HG02798 (cell line): ENCODE results near the gene COA7.
"Not testable (repeated sequence)": the region's sequence is repeated elsewhere in the genome, so short reads cannot be mapped to it uniquely, and the experiment has no call there.

Experiments used
- ATAC-seq: cut with Tn5 transposase; IDR thresholded peaks from one replicate; pipeline ENCODE4 v1.9.1; 2021; ENCODE audit warnings: mild to moderate bottlenecking; ENCODE audit not compliant: unreplicated experiment, poor library complexity

Gene COA7

GRCh38 chr1:52706941-52707926 is 9.1 kb upstream of the COA7 start:
- no peak for ATAC-seq

- no peak for ATAC-seq
These were observed 8.1 kb upstream of the COA7 start for GRCh38 chr1:52706136-52706670.

- peak; percentile 91 for ATAC-seq
These were observed 5.0 kb upstream of the COA7 start for GRCh38 chr1:52702886-52703787.

GRCh38 chr1:52695627-52696026 is 2.5 kb downstream of the COA7 start:
- no peak for ATAC-seq

GRCh38 chr1:52693843-52694242 is 4.3 kb downstream of the COA7 start:
- ATAC-seq: no peak

- ATAC-seq: not testable (repeated sequence)
These were observed 4.8 kb downstream of the COA7 start for GRCh38 chr1:52693351-52693750.

- no peak for ATAC-seq
These were observed 5.5 kb downstream of the COA7 start for GRCh38 chr1:52692697-52693096.

GRCh38 chr1:52691821-52692220 is 6.3 kb downstream of the COA7 start:
- no peak for ATAC-seq

GRCh38 chr1:52686830-52687229 is 11.3 kb downstream of the COA7 start:
- no peak for ATAC-seq

- ATAC-seq: peak; percentile 69
These were observed 11.8 kb downstream of the COA7 start for GRCh38 chr1:52686261-52686751.

GRCh38 chr1:52684545-52684944 is 13.6 kb downstream of the COA7 start:
- no peak for ATAC-seq

- no peak for ATAC-seq
These were observed 14.7 kb downstream of the COA7 start for GRCh38 chr1:52683367-52683940.

GRCh38 chr1:52681136-52681535 is 17.0 kb downstream of the COA7 start:
- no peak for ATAC-seq

- ATAC-seq: no peak
These were observed 17.8 kb downstream of the COA7 start for GRCh38 chr1:52680353-52680752.

GRCh38 chr1:52679498-52679897 is 18.6 kb downstream of the COA7 start:
- no peak for ATAC-seq

GRCh38 chr1:52679048-52679447 is 19.1 kb downstream of the COA7 start:
- no peak for ATAC-seq

GRCh38 chr1:52677076-52677806 is 20.9 kb downstream of the COA7 start:
- no peak for ATAC-seq

- no peak for ATAC-seq
These were observed 21.8 kb downstream of the COA7 start for GRCh38 chr1:52676249-52676903.
